GM23248 (cell line): ENCODE data around the gene DOK7. TPM values are rescaled to one million over a fixed set of nuclear protein-coding genes. Genes with fewer than 3 reads are reported as not detected.

Source experiments
- DNase-seq: peaks from one replicate; pipeline ENCODE4 v3.0.0-alpha.2; 2015
- H2AFZ ChIP-seq: fragments of 200-600 bp; sonication (generic); 2 replicates; pipeline ENCODE4 v1.6.1; 2016; ENCODE audit warnings: antibody characterized with exemption
- H3F3A ChIP-seq: fragments of 200-600 bp; sonication (generic); 2 replicates; pipeline ENCODE4 v1.6.1; 2016; ENCODE audit warnings: mild to moderate bottlenecking, antibody characterized with exemption, mixed run types; ENCODE audit not compliant: insufficient read depth
- H3K27ac ChIP-seq: fragments of 200-600 bp; sonication (generic); 2 replicates; pipeline ENCODE4 v1.5.1; 2016; ENCODE audit warnings: mild to moderate bottlenecking
- H3K27me3 ChIP-seq: fragments of 200-600 bp; sonication (generic); replicated peaks from 2 replicates; pipeline ENCODE4 v1.6.1; 2016; ENCODE audit warnings: mild to moderate bottlenecking; ENCODE audit not compliant: insufficient read depth
- H3K36me3 ChIP-seq: fragments of 200-600 bp; sonication (generic); 2 replicates; pipeline ENCODE4 v1.6.1; 2016; ENCODE audit warnings: low read depth, mild to moderate bottlenecking
- H3K4me1 ChIP-seq: fragments of 200-600 bp; sonication (generic); 2 replicates; pipeline ENCODE4 v1.6.1; 2016; ENCODE audit warnings: mild to moderate bottlenecking; ENCODE audit not compliant: insufficient read depth
- H3K4me2 ChIP-seq: fragments of 200-600 bp; sonication (generic); one replicate; pipeline ENCODE4 v1.6.1; 2016; ENCODE audit warnings: mild to moderate bottlenecking; ENCODE audit not compliant: unreplicated experiment
- H3K4me3 ChIP-seq: fragments of 200-600 bp; sonication (generic); 2 replicates; pipeline ENCODE4 v1.5.1; 2016; ENCODE audit warnings: mild to moderate bottlenecking
- H3K79me2 ChIP-seq: fragments of 200-600 bp; sonication (generic); 2 replicates; pipeline ENCODE4 v1.6.1; 2016; ENCODE audit warnings: mild to moderate bottlenecking; ENCODE audit not compliant: insufficient read depth
- H3K9ac ChIP-seq: fragments of 200-600 bp; sonication (generic); 2 replicates; pipeline ENCODE4 v1.6.1; 2016; ENCODE audit warnings: mild to moderate bottlenecking
- H3K9me2 ChIP-seq: fragments of 200-600 bp; sonication (generic); 2 replicates; pipeline ENCODE4 v1.6.1; 2016; ENCODE audit warnings: mixed run types, mild to moderate bottlenecking, moderate library complexity; ENCODE audit not compliant: insufficient read depth
- H3K9me3 ChIP-seq: fragments of 200-600 bp; sonication (generic); one replicate; pipeline ENCODE4 v1.6.1; 2017; ENCODE audit warnings: low read depth
- H4K20me1 ChIP-seq: fragments of 200-600 bp; sonication (generic); 2 replicates; pipeline ENCODE4 v1.6.0; 2016; ENCODE audit not compliant: insufficient read depth
- EZH2 ChIP-seq: fragments of 200-600 bp; sonication (generic); IDR thresholded peaks from 2 replicates; pipeline ENCODE4 v1.6.1; 2018; ENCODE audit warnings: antibody characterized with exemption, mild to moderate bottlenecking; ENCODE audit not compliant: insufficient read depth, poor library complexity, severe bottlenecking
- EZH2phosphoT487 ChIP-seq: fragments of 200-600 bp; sonication (generic); IDR thresholded peaks from 2 replicates; pipeline ENCODE4 v1.6.1; 2018; ENCODE audit warnings: antibody characterized with exemption, moderate library complexity, mild to moderate bottlenecking, low read depth; ENCODE audit not compliant: insufficient read depth
- WGBS, 2 experiments: methylation state at CpG; one replicate each; pipeline ENCODE4 v1.1.6; 2015 to 2017; ENCODE audit warnings: low lambda C conversion rate in 2 of 2, low coverage in 1 of 2; ENCODE audit errors: missing lambda C conversion rate in 2 of 2; 5-methylcytosine and 5-hydroxymethylcytosine counted together
- in situ Hi-C: fragments of 300-500 bp; cut with MboI; formaldehyde crosslinking; loops from 2 replicates; pipeline ENCODE4 v1.15.0; 2020
- polyA plus RNA-seq: library from polyadenylated mRNA; unstranded; fragments of >200 nt; fragmentation: Nextera tagmentation; extraction: Ambion mirVana; gene quantifications from 2 replicates; pipeline ENCODE4 v1.2.1, GENCODE V29; 2016
- total RNA-seq: library from RNA; depleted of rRNA; stranded (reverse); fragments of >200 nt; shearing (Covaris generic); gene quantifications from 2 replicates; pipeline ENCODE4 v1.2.3, GENCODE V29; 2014

DOK7 gene
- total and polyA plus RNA-seq, 2 experiments from 2014 or later, result not detected

DNA sequence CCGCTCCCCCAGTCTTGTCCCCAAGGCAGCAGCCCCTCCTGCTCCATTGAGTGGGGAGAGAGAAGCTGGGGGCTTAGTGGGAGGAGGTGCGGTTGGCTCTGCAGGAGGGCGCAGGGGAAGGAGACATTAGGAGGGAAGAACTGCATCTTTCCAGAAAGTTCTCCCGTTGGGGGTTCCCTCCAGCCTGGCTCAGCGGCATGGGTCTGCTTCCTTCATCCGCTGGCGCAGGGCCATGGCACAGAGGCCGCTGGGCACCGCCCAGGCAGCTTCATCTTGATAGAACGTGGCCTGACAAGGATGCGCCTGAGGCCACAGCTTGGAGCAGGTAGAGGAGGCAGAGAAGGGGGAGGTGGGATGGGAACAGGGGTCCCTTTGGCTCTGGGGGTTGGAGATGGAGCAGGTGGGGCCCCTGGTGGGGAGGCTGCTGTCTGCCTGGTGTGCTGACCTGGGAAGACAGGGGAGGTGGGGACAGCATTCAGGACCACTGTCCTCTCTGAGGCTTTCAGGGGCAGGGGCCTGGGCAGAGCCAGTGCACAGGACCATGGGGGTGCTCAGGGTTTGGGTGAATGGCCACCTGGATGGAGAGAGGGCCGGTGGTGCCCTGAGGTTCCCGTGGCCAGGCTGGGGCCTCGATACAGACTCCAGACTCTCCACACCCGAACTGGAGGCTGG, 12.1 kb downstream of the DOK7 start:
- 61 to 69% methylated on average over 14 to 15 of the region's 15 CpGs for WGBS, 2 experiments
- no peaks in the 10 kb centered on the region for H3F3A ChIP-seq
- H3K4me1 ChIP-seq, result no peaks in the 10 kb centered on the region
- no peak overlapping the region for H3K4me3 ChIP-seq
- no peak for DNase-seq
- no peaks in the 10 kb centered on the region for H3K79me2 ChIP-seq
- no peak overlapping the region for H3K9ac ChIP-seq
- TF ChIP-seq EZH2, result no peak
- TF ChIP-seq EZH2phosphoT487, result no peak
- H3K27ac ChIP-seq, result no peak overlapping the region
- no peaks in the 10 kb centered on the region for H3K9me2 ChIP-seq
- H3K9me3 ChIP-seq, result no peaks in the 10 kb centered on the region
- no peak overlapping the region for H2AFZ ChIP-seq
- in situ Hi-C loops, result no loop called here
- H4K20me1 ChIP-seq, result no peaks in the 10 kb centered on the region
- H3K27me3 ChIP-seq, result no peaks in the 10 kb centered on the region; the same call in none of the 2 replicates
- H3K4me2 ChIP-seq, result no peak overlapping the region
- H3K36me3 ChIP-seq, result no peaks in the 10 kb centered on the region

DNA sequence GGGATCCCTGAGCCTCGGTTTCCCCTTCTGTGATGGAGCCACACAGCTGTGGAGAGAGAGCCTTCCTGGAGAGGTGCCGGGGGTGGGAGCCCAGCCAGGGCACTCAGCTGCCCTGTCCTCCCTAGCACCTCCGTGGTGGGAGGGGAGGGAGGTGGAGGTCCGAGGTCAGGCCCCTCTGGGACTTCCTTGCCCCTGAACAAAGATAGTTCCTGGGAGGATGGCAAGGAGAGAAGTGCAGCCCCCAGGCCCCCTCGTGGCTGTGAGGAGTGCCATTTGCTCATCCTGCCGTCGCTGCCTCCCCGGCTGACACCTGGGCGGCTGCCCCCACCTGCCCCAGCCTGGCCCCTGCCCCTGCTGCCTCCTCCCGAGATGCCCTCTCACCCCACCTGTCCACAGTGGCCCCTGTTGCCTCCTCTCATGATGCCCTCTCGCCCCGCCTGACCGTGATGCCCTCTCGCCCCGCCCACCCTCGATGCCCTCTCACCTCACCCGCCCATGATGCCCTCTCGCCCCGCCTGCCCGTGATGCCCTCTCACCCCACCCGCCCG, 12.7 kb downstream of the DOK7 start:
- H2AFZ ChIP-seq, result no peak overlapping the region
- H3K27me3 ChIP-seq, result no peaks in the 10 kb centered on the region; the same call in 1 of the 2 replicates
- H3K9me2 ChIP-seq, result no peaks in the 10 kb centered on the region
- WGBS, 2 experiments, result 56 to 59% methylated on average over 10 to 22 of the region's 22 CpGs
- TF ChIP-seq EZH2 (no peak), EZH2phosphoT487 (no peak)
- DNase-seq, result no peak
- H3K27ac ChIP-seq, result no peak overlapping the region
- H3K4me3 ChIP-seq, result no peak overlapping the region
- no peak overlapping the region for H3K4me2 ChIP-seq
- no peak overlapping the region for H3K9ac ChIP-seq
- H3K4me1 ChIP-seq, result no peaks in the 10 kb centered on the region
- no peaks in the 10 kb centered on the region for H3F3A ChIP-seq
- in situ Hi-C loops, result no loop called here
- no peaks in the 10 kb centered on the region for H3K9me3 ChIP-seq
- no peaks in the 10 kb centered on the region for H3K36me3 ChIP-seq
- no peaks in the 10 kb centered on the region for H3K79me2 ChIP-seq
- no peaks in the 10 kb centered on the region for H4K20me1 ChIP-seq

DNA sequence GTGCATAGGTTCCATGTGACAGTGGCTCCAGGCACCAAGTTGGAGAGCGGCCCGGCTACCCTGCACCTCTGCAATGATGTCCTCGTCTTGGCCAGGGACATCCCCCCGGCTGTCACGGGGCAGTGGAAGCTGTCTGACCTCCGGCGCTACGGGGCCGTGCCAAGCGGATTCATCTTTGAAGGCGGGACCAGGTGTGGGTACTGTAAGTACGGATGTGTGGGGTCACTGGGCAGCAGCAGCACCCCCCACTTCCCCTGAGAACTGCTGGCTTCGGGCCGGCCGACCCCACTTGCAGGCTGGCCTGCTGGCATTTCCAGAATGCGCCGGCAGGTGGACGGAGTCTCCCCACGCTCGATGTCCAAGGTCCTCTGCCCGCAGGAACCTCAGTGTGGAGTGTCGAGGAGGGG, 13.2 kb downstream of the DOK7 start:
- no peak for DNase-seq
- no peaks in the 10 kb centered on the region; the same call in 1 of the 2 replicates for H3K27me3 ChIP-seq
- H3K4me2 ChIP-seq, result no peak overlapping the region
- no peak for TF ChIP-seq EZH2
- no peak for TF ChIP-seq EZH2phosphoT487
- H4K20me1 ChIP-seq, result no peaks in the 10 kb centered on the region
- H3K27ac ChIP-seq, result no peak overlapping the region
- no peak overlapping the region for H3K9ac ChIP-seq
- no peaks in the 10 kb centered on the region for H3K9me2 ChIP-seq
- H3K79me2 ChIP-seq, result no peaks in the 10 kb centered on the region
- no peaks in the 10 kb centered on the region for H3K4me1 ChIP-seq
- H3K9me3 ChIP-seq, result no peaks in the 10 kb centered on the region
- no peak overlapping the region for H2AFZ ChIP-seq
- no peak overlapping the region for H3K4me3 ChIP-seq
- WGBS, 2 experiments, result 89 to 90% methylated on average over 22 of the region's 22 CpGs
- H3K36me3 ChIP-seq, result no peaks in the 10 kb centered on the region
- in situ Hi-C loops, result no loop called here
- H3F3A ChIP-seq, result no peaks in the 10 kb centered on the region

DNA sequence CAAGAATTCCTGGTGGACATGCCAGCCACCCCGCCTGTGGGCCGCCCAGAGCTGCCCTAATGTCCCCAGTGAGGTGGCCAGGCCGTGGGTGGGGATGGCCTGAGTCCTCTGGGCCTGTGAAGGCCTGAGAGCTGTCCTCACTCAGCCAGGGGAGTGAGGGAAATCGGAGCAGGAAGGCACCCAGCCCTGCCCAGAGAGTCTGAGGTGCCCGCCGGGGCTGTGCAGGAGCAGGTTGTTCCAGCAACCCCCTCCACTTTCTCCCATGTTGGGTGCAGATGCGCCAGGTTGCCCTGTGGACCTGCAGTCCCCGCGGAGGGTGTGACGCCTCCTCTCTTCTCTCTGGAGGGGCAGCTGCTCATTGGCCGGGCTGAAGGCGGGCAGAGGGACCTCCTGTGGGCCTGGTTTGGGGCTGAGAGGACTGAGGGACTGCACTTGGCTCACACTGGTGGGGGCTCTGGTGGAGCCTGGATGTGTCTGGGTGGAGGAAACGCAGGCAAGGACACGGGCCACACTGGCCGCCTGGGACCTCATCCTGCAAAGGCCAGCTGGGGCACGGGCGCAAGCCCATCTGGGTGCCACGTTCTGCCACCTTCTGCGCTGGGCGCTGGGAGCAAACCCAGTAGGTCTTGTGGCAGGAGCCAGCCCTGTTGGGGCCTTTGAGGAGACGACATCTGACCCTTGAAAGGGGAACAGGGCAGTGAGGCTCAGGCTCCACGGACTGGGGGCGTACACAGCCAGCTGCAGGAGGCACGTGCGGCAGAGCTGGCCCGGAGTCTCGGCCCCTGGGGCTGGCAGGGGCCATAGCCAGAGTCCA, 14.0 kb downstream of the DOK7 start:
- H3K36me3 ChIP-seq, result no peaks in the 10 kb centered on the region
- no peaks in the 10 kb centered on the region for H3K79me2 ChIP-seq
- no peaks in the 10 kb centered on the region for H4K20me1 ChIP-seq
- H3K27me3 ChIP-seq, result no peaks in the 10 kb centered on the region; the same call in 1 of the 2 replicates
- no peak overlapping the region for H3K4me2 ChIP-seq
- H3F3A ChIP-seq, result no peaks in the 10 kb centered on the region
- H3K9me2 ChIP-seq, result no peaks in the 10 kb centered on the region
- no peak for DNase-seq
- H3K4me1 ChIP-seq, result no peaks in the 10 kb centered on the region
- H2AFZ ChIP-seq, result no peak overlapping the region
- H3K9ac ChIP-seq, result no peak overlapping the region
- TF ChIP-seq EZH2, result no peak
- no peak for TF ChIP-seq EZH2phosphoT487
- no peak overlapping the region for H3K4me3 ChIP-seq
- no peaks in the 10 kb centered on the region for H3K9me3 ChIP-seq
- WGBS, 2 experiments, result 78 to 81% methylated on average over 24 to 27 of the region's 27 CpGs
- in situ Hi-C loops, result no loop called here
- H3K27ac ChIP-seq, result no peak overlapping the region
